Coronary artery (tissue), 2 donors: Measurements from ENCODE around the gene FHOD1.
A peak's percentile ranks its signal among the peaks of the same experiment; 100 is the strongest.

Experiments used
- DNase-seq: peaks from one replicate; pipeline ENCODE4 v3.0.0-alpha.2; 2017; ENCODE audit warnings: low spot score
- H3K27ac ChIP-seq, 2 donors: fragments of 200-600 bp; sonication (generic); one replicate each; pipeline ENCODE4 v1.5.1; 2016 to 2019
- H3K4me3 ChIP-seq: fragments of 200-600 bp; sonication (generic); 2 replicates; pipeline ENCODE4 v1.5.1; 2016; ENCODE audit warnings: mild to moderate bottlenecking, moderate library complexity
- CTCF ChIP-seq: fragments of 200-600 bp; sonication (generic); IDR thresholded peaks from one replicate; pipeline ENCODE4 v1.5.1; 2019; ENCODE audit warnings: antibody characterized with exemption

The FHOD1 gene

GRCh38 chr16:67226295-67226803 lies 20.9 kb downstream of the FHOD1 start:
- TF ChIP-seq CTCF, result no peak
- Histone ChIP-seq H3K27ac (peak overlapping the region; percentile 89 to 90), H3K4me3 (peak overlapping the region; percentile 90)
- no peak for DNase-seq

- H3K27ac ChIP-seq, result no peak overlapping the region
- no peak for DNase-seq
- TF ChIP-seq CTCF, result no peak
- H3K4me3 ChIP-seq, result no peak overlapping the region
Observed at GRCh38 chr16:67223992-67224391, 23.3 kb downstream of the FHOD1 start.

- DNase-seq, result no peak
- Histone ChIP-seq H3K4me3 (no peak overlapping the region), H3K27ac (peak overlapping the region in 1 of 2 donors; percentile 69)
- TF ChIP-seq CTCF, result no peak
Observed at GRCh38 chr16:67216612-67217490, 30.4 kb downstream of the FHOD1 start.

GRCh38 chr16:67215706-67216105 lies 31.6 kb downstream of the FHOD1 start:
- Histone ChIP-seq H3K27ac (peak overlapping the region in 1 of 2 donors; percentile 69), H3K4me3 (no peak overlapping the region)
- no peak for TF ChIP-seq CTCF
- no peak for DNase-seq

- H3K4me3 ChIP-seq, result no peak overlapping the region
- no peak for TF ChIP-seq CTCF
- no peak overlapping the region for H3K27ac ChIP-seq
- no peak for DNase-seq
Observed at GRCh38 chr16:67213197-67214019, 33.9 kb downstream of the FHOD1 start.

- DNase-seq, result no peak
- TF ChIP-seq CTCF, result no peak
- no peak overlapping the region for H3K4me3 ChIP-seq
- H3K27ac ChIP-seq, result no peak overlapping the region
Observed at GRCh38 chr16:67212766-67213165, 34.5 kb downstream of the FHOD1 start.
